H1 (cell line): ENCODE results near the gene PTPMT1. TPM values are rescaled to one million over a fixed set of nuclear protein-coding genes. Genes with fewer than 3 reads are reported as not detected.

Source experiments
- ATF2 ChIP-seq: IDR thresholded peaks from 2 replicates; pipeline ENCODE4 v1.6.1; 2012; ENCODE audit warnings: low read length, inconsistent platforms
- CBX8 ChIP-seq: fragments of 300-800, 300-1000 bp; sonication (generic); IDR thresholded peaks from 2 replicates; pipeline ENCODE4 v1.7.1; 2016; ENCODE audit warnings: low read depth, low read length, borderline replicate concordance
- CTBP2 ChIP-seq: IDR thresholded peaks from 2 replicates; pipeline ENCODE4 v1.7.0; 2011; ENCODE audit warnings: borderline replicate concordance, mild to moderate bottlenecking, moderate library complexity, mixed read lengths, low read length; ENCODE audit not compliant: insufficient read depth, insufficient read length
- CTCF ChIP-seq, 3 experiments: IDR thresholded peaks; 1 replicate in 2 of 3; 2 replicates in 1 of 3; pipeline versions ENCODE4 v1.5.1 to v1.6.1; 2011; ENCODE audit warnings: low read length in 3 of 3, mild to moderate bottlenecking in 3 of 3, inconsistent platforms in 2 of 3, low read depth in 1 of 3, moderate library complexity in 1 of 3; ENCODE audit not compliant: insufficient read depth in 1 of 3; ENCODE audit errors: control extremely low read depth in 1 of 3
- HDAC2 ChIP-seq, 2 experiments: fragments of 300-600 bp in 1 of 2; sonication (generic) in 1 of 2; IDR thresholded peaks; 2 replicates each; pipeline ENCODE4 v1.6.1; 2011 to 2012; ENCODE audit warnings: low read depth in 2 of 2, low read length in 2 of 2, mild to moderate bottlenecking in 2 of 2, moderate library complexity in 2 of 2, borderline replicate concordance in 1 of 2, inconsistent platforms in 1 of 2
- PHF8 ChIP-seq: fragments of 200-600 bp; sonication (generic); conservative IDR thresholded peaks from 2 replicates; pipeline ENCODE4 v1.7.1; 2012; ENCODE audit warnings: low read depth, mild to moderate bottlenecking, inconsistent platforms, low read length, moderate library complexity
- RAD21 ChIP-seq, 2 experiments: IDR thresholded peaks in 1 of 2; conservative IDR thresholded peaks in 1 of 2; 2 replicates each; pipeline ENCODE4 v1.6.1; 2011; ENCODE audit warnings: low read depth in 2 of 2, low read length in 2 of 2, improper control_type of control experiment in 1 of 2, inconsistent platforms in 1 of 2, mild to moderate bottlenecking in 1 of 2, moderate library complexity in 1 of 2
- RNF2 ChIP-seq: fragments of 200-900, 300-1000 bp; sonication (generic); IDR thresholded peaks from 2 replicates; pipeline ENCODE4 v1.7.1; 2016; ENCODE audit warnings: borderline replicate concordance, low read depth, mild to moderate bottlenecking, antibody characterized with exemption, low read length; ENCODE audit not compliant: poor library complexity, severe bottlenecking; ENCODE audit errors: missing control alignments
- SIN3A ChIP-seq, 2 experiments: IDR thresholded peaks in 1 of 2; conservative IDR thresholded peaks in 1 of 2; 2 replicates each; pipeline ENCODE4 v1.6.1; 2011 to 2012; ENCODE audit warnings: low read length in 2 of 2, improper control_type of control experiment in 1 of 2, low read depth in 1 of 2, mild to moderate bottlenecking in 1 of 2
- SIRT6 ChIP-seq: IDR thresholded peaks from one replicate; pipeline ENCODE4 v1.7.1; 2012; ENCODE audit warnings: low read length, inconsistent platforms
- SP1 ChIP-seq: IDR thresholded peaks from 2 replicates; pipeline ENCODE4 v1.6.1; 2011; ENCODE audit warnings: low read depth, low read length
- SP2 ChIP-seq: IDR thresholded peaks from 2 replicates; pipeline ENCODE4 v1.6.1; 2012; ENCODE audit warnings: mild to moderate bottlenecking, low read length, inconsistent platforms
- TAF1 ChIP-seq: IDR thresholded peaks from 2 replicates; pipeline ENCODE4 v1.6.1; 2011; ENCODE audit warnings: mild to moderate bottlenecking, low read depth, low read length
- USF2 ChIP-seq: IDR thresholded peaks from 2 replicates; pipeline ENCODE4 v1.6.1; 2011; ENCODE audit warnings: low read length, improper control_type of control experiment
- ZNF274 ChIP-seq: IDR thresholded peaks from 2 replicates; pipeline ENCODE4 v1.7.0; 2012; ENCODE audit warnings: low read length, borderline replicate concordance; ENCODE audit errors: extremely low read depth
- polyA plus RNA-seq, 7 experiments: library from polyadenylated mRNA; depleted of rRNA in 3 of 7; stranded (reverse) in 5 of 7; unstranded in 2 of 7; fragments of >200 nt in 5 of 7; fragments of 200-250 nt in 2 of 7; gene quantifications; 1 replicate in 5 of 7; 2 replicates in 1 of 7; 4 replicates in 1 of 7; pipeline versions ENCODE4 v1.2.1 to v1.2.3, GENCODE V29; 2011 to 2013; ENCODE audit warnings: missing spikeins in 2 of 7, mixed read lengths in 2 of 7
- total RNA-seq: library from RNA; stranded (reverse); fragmentation: NEBNext Ultra II Directional; extraction: Animal tissue kit (Norgen Biotek cat#: 25700); gene quantifications from 2 replicates; pipeline ENCODE4 v1.2.1, GENCODE V29; 2021

PTPMT1 gene
- total and polyA plus RNA-seq, 2 of the 8 experiments (the other 6 are each of a cell fraction or from before 2014, with no cell fraction given): 44.8 to 105 TPM

GRCh38 chr11:47552566-47553405 lies 12.6 kb upstream of the PTPMT1 start, which contains the start of gene CELF1 (continued):
- TF ChIP-seq RNF2: no peak
- peak; percentile 35 to 53; a peak in 3 of 4 replicates for TF ChIP-seq RAD21 (IDR thresholded peaks at IDR 0.05 in 1 of 2, conservative IDR thresholded peaks at IDR 0.05 in 1 of 2; ENCODE audit: low read depth in 2 of 2, low read length in 2 of 2)
- TF ChIP-seq PHF8: peak; percentile 78
- TF ChIP-seq SP1: peak; percentile 71; the same call in 1 of the 2 replicates
- TF ChIP-seq USF2: no peak
- peak; percentile 45 to 68; a peak in 2 of 4 replicates for TF ChIP-seq SIN3A (conservative IDR thresholded peaks at IDR 0.05 in 1 of 2, IDR thresholded peaks at IDR 0.05 in 1 of 2; ENCODE audit: low read depth in 1 of 2, low read length in 2 of 2)
- TF ChIP-seq ATF2: no peak
- no peak for TF ChIP-seq CTBP2
- TF ChIP-seq ZNF274: no peak
- no peak for TF ChIP-seq SIRT6
- no peak for TF ChIP-seq CBX8
- TF ChIP-seq HDAC2 (IDR thresholded peaks at IDR 0.05; ENCODE audit: borderline replicate concordance in 1 of 2, low read depth in 2 of 2, low read length in 2 of 2): 0 out of 4 replicates have a peak, but pooled peaks of 1 of the 2 experiments have one; percentile 24
- no peak for TF ChIP-seq SP2
- peak; percentile 75 to 88 (median 84) for TF ChIP-seq CTCF (IDR thresholded peaks at IDR 0.05; ENCODE audit: control extremely low read depth in 1 of 3, insufficient read depth in 1 of 3, low read depth in 1 of 3, low read length in 3 of 3)
- peak; percentile 75 for TF ChIP-seq TAF1
